PC-3 (cell line): ENCODE results near the gene TRPM2. TPM values are rescaled to one million over a fixed set of nuclear protein-coding genes. Genes with fewer than 3 reads are reported as not detected.

Experiments
- ATAC-seq: fragments of 200-7000 bp; cut with Tn5 transposase; 2 replicates; pipeline ENCODE4 v1.9.1; 2020; ENCODE audit warnings: mild to moderate bottlenecking, moderate library complexity
- BruUV-seq: library from RNA; stranded (reverse); fragments of 400-500 nt; replicated peaks from 2 replicates; lab custom pipeline; 2021; lab: Mats Ljungman, UMichigan
- CTCF ChIA-PET: fragments of 300-600 bp; sonication (Branson Sonifier 250); formaldehyde crosslinking; loops from one replicate; lab custom pipeline; 2022; ENCODE audit warnings: antibody characterized with exemption; lab: Charles Lee
- POLR2A ChIA-PET: fragments of 300-600 bp; sonication (Branson Sonifier 250); formaldehyde crosslinking; loops from one replicate; lab custom pipeline; 2022; ENCODE audit warnings: antibody characterized with exemption; ENCODE audit not compliant: unreplicated experiment; lab: Charles Lee
- DNase-seq: peaks from one replicate; pipeline ENCODE4 v3.0.0-alpha.2; 2015
- H2AFZ ChIP-seq: fragments of 300-600 bp; sonication (generic); 2 replicates; pipeline ENCODE4 v1.6.0; 2016; ENCODE audit warnings: antibody characterized with exemption, low read length
- H3F3A ChIP-seq: fragments of 300-600 bp; sonication (generic); one replicate; pipeline ENCODE4 v1.6.0; 2017; ENCODE audit warnings: antibody characterized with exemption, low read length, control low read depth, mild to moderate bottlenecking; ENCODE audit not compliant: unreplicated experiment
- H3K27ac ChIP-seq: fragments of 300-600 bp; sonication (generic); 2 replicates; pipeline ENCODE4 v1.5.1; 2016; ENCODE audit warnings: mild to moderate bottlenecking, low read length
- H3K27me3 ChIP-seq: fragments of 300-600 bp; sonication (generic); 2 replicates; pipeline ENCODE4 v1.6.1; 2016; ENCODE audit warnings: low read length, mixed read lengths
- H3K36me3 ChIP-seq: fragments of 300-600 bp; sonication (generic); 2 replicates; pipeline ENCODE4 v1.6.1; 2016; ENCODE audit warnings: low read depth, mixed run types, low read length, mixed read lengths
- H3K4me1 ChIP-seq: fragments of 300-600 bp; sonication (generic); 2 replicates; pipeline ENCODE4 v1.5.1; 2016; ENCODE audit warnings: low read length; ENCODE audit not compliant: insufficient read depth
- H3K4me2 ChIP-seq: fragments of 300-600 bp; sonication (generic); 2 replicates; pipeline ENCODE4 v1.6.0; 2016; ENCODE audit warnings: low read length
- H3K4me3 ChIP-seq: fragments of 300-600 bp; sonication (generic); 2 replicates; pipeline ENCODE4 v1.5.1; 2016; ENCODE audit warnings: mild to moderate bottlenecking, low read length, mixed read lengths
- H3K79me2 ChIP-seq: fragments of 300-600 bp; sonication (generic); 2 replicates; pipeline ENCODE4 v1.6.1; 2017; ENCODE audit warnings: low read length, mixed read lengths
- H3K9ac ChIP-seq: fragments of 300-600 bp; sonication (generic); 2 replicates; pipeline ENCODE4 v1.6.0; 2016; ENCODE audit warnings: mild to moderate bottlenecking, low read length
- H3K9me2 ChIP-seq: fragments of 300-600 bp; sonication (generic); replicated peaks from 2 replicates; pipeline ENCODE4 v1.6.1; 2016; ENCODE audit warnings: mixed run types, low read length, mixed read lengths
- H3K9me3 ChIP-seq: fragments of 300-600 bp; sonication (generic); 2 replicates; pipeline ENCODE4 v1.6.1; 2016; ENCODE audit warnings: low read length, mixed read lengths
- H4K20me1 ChIP-seq: fragments of 300-600 bp; sonication (generic); 2 replicates; pipeline ENCODE4 v1.6.1; 2016; ENCODE audit warnings: low read length, mixed read lengths
- EZH2 ChIP-seq: fragments of 300-600 bp; sonication (generic); IDR thresholded peaks from one replicate; pipeline ENCODE4 v1.6.1; 2017; ENCODE audit warnings: antibody characterized with exemption, mild to moderate bottlenecking, low read length; ENCODE audit not compliant: unreplicated experiment
- EZH2phosphoT487 ChIP-seq: fragments of 300-600 bp; sonication (generic); IDR thresholded peaks from 2 replicates; pipeline ENCODE4 v1.6.1; 2018; ENCODE audit warnings: mild to moderate bottlenecking, antibody characterized with exemption, low read length, borderline replicate concordance
- intact Hi-C: fragments of 100-400 bp; cut with micrococcal nuclease; formaldehyde crosslinking; loops from 2 replicates; pipeline ENCODE4 v1.9.0; 2023
- total RNA-seq: library from RNA; depleted of rRNA; stranded (reverse); fragments of >200 nt; gene quantifications from 2 replicates; pipeline ENCODE4 v1.2.3, GENCODE V29; 2014
- TF ChIP-seq, protein P1 (sequence below): fragments of 300-600 bp; sonication (generic); conservative IDR thresholded peaks from 2 replicates; pipeline ENCODE4 v1.5.1; 2017; ENCODE audit warnings: antibody characterized with exemption, low read depth, mild to moderate bottlenecking, low read length

The TRPM2 gene
- total RNA-seq, 1 experiment from 2014 or later: 50.0 TPM

DNA sequence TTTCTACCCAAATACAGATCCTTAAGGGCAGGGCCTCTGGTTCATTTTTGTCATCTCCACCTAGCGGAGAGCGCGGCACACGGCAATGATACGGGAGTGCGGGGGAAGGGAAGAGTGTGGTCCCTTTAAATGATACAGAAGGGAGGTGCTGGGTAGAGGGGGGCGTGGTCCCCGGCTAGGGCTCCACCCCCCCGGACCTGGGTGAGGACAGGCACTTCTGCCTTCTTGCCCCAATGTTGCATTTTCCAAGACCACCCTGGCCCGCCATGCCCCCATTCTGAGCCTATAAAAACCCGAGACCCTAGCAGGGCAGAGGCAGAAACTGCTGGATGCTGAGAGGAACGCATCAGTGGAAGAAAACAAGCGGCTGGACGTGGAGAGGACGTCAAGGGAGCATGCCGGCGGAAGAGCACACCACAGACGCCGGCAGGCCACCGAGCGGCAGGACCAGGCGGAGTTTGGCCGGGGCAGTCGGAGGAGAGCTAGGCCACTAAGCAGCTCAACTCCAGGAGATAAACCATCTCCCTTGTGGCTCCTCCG is 131.9 kb downstream of the TRPM2 start:
- CTCF ChIA-PET: no interaction called here
- TF ChIP-seq, protein P1, sequence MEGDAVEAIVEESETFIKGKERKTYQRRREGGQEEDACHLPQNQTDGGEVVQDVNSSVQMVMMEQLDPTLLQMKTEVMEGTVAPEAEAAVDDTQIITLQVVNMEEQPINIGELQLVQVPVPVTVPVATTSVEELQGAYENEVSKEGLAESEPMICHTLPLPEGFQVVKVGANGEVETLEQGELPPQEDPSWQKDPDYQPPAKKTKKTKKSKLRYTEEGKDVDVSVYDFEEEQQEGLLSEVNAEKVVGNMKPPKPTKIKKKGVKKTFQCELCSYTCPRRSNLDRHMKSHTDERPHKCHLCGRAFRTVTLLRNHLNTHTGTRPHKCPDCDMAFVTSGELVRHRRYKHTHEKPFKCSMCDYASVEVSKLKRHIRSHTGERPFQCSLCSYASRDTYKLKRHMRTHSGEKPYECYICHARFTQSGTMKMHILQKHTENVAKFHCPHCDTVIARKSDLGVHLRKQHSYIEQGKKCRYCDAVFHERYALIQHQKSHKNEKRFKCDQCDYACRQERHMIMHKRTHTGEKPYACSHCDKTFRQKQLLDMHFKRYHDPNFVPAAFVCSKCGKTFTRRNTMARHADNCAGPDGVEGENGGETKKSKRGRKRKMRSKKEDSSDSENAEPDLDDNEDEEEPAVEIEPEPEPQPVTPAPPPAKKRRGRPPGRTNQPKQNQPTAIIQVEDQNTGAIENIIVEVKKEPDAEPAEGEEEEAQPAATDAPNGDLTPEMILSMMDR: no peak
- TF ChIP-seq EZH2phosphoT487: no peak
- no peak for TF ChIP-seq EZH2
- DNase-seq (no peak), ATAC-seq (no peak)
- no peaks in the 10 kb centered on the region for H3K79me2 ChIP-seq
- H3K4me3 ChIP-seq: no peak overlapping the region
- intact Hi-C loops: no loop called here
- H3K4me2 ChIP-seq: no peak overlapping the region
- POLR2A ChIA-PET: no interaction called here
- no peaks in the 10 kb centered on the region for H4K20me1 ChIP-seq
- H3K27ac ChIP-seq: no peak overlapping the region
- BruUV-seq: no TSS peak
- no peak overlapping the region for H2AFZ ChIP-seq
- no peak overlapping the region for H3K9ac ChIP-seq
- H3K9me2 ChIP-seq: no peaks in the 10 kb centered on the region
- H3K9me3 ChIP-seq: no peaks in the 10 kb centered on the region
- no peaks in the 10 kb centered on the region; the same call in 1 of the 2 replicates for H3K4me1 ChIP-seq
- H3F3A ChIP-seq: no peaks in the 10 kb centered on the region
- H3K27me3 ChIP-seq: no peaks in the 10 kb centered on the region
- no peaks in the 10 kb centered on the region for H3K36me3 ChIP-seq

DNA sequence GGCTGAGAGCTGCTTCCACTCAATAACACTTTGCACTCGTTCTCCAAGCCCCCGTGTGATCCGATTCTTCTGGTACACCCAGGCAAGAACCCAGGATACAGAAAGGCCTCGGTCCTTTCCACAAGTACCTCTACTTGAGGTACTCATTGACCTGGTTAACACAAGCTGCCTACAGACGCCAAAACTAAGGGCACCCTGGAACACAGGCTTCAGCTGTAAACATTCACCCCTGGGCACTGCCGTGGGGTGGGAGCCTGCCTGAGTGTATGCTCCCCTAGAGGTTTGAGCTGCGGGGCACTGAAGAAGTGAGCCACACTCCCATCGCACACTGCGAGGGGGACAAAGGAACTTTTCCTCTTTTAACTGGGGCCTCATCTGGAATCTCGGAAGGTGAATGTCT is 132.4 kb downstream of the TRPM2 start:
- ChIA-PET CTCF (no interaction called here), POLR2A (no interaction called here)
- Histone ChIP-seq H3K4me1 (no peaks in the 10 kb centered on the region; the same call in 1 of the 2 replicates), H3K27ac (no peak overlapping the region), H3K9ac (no peak overlapping the region), H3F3A (no peaks in the 10 kb centered on the region), H3K4me3 (no peak overlapping the region), H3K79me2 (no peaks in the 10 kb centered on the region), H3K36me3 (no peaks in the 10 kb centered on the region), H3K9me3 (no peaks in the 10 kb centered on the region), H3K9me2 (no peaks in the 10 kb centered on the region), H4K20me1 (no peaks in the 10 kb centered on the region), H3K4me2 (no peak overlapping the region), H2AFZ (no peak overlapping the region), H3K27me3 (no peaks in the 10 kb centered on the region)
- intact Hi-C loops: no loop called here
- no peak for ATAC-seq
- TF ChIP-seq EZH2phosphoT487: no peak
- TF ChIP-seq, protein P1: no peak
- TF ChIP-seq EZH2: no peak
- no peak for DNase-seq
- no TSS peak for BruUV-seq

DNA sequence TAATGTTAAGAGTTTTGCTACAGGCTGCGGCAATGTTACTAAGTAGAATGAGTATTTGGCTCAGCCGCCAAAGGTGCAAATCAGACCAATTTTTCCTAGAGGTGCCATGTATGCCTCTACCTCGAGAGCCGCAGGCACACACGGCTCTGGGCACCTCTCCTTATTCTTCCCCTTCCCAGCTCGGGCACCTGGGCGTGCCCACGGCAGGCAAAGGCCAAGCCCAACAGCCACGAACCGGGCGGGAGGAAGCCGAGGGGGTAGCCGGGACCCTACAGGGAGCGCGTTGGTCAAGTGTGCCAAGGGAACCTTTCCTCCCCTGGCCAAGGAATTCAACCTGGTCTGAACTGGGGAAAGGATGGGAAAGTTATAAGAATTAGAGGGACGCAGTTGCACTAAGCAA is 132.9 kb downstream of the TRPM2 start:
- H3K27me3 ChIP-seq: no peaks in the 10 kb centered on the region
- ATAC-seq: no peak
- H3F3A ChIP-seq: no peaks in the 10 kb centered on the region
- no peak overlapping the region for H3K9ac ChIP-seq
- intact Hi-C loops: no loop called here
- no peak overlapping the region for H2AFZ ChIP-seq
- H3K27ac ChIP-seq: no peak overlapping the region
- BruUV-seq: no TSS peak
- no peaks in the 10 kb centered on the region for H3K9me2 ChIP-seq
- no peaks in the 10 kb centered on the region; the same call in 1 of the 2 replicates for H3K4me1 ChIP-seq
- CTCF ChIA-PET: no interaction called here
- TF ChIP-seq EZH2 (no peak), EZH2phosphoT487 (no peak)
- TF ChIP-seq, protein P1: no peak
- H3K79me2 ChIP-seq: no peaks in the 10 kb centered on the region
- H3K4me2 ChIP-seq: no peak overlapping the region
- no peaks in the 10 kb centered on the region for H4K20me1 ChIP-seq
- POLR2A ChIA-PET: no interaction called here
- H3K4me3 ChIP-seq: no peak overlapping the region
- no peaks in the 10 kb centered on the region for H3K9me3 ChIP-seq
- DNase-seq: no peak
- H3K36me3 ChIP-seq: no peaks in the 10 kb centered on the region
